Lung microvascular endothelial cell (primary cell): Measurements from ENCODE around the gene ERBB4. TPM values are rescaled to one million over a fixed set of nuclear protein-coding genes. Genes with fewer than 3 reads are reported as not detected.
A peak's percentile ranks its signal among the peaks of the same experiment; 100 is the strongest.
"Not testable (repeated sequence)": the region's sequence is repeated elsewhere in the genome, so short reads cannot be mapped to it uniquely, and the experiment has no call there.

ENCODE experiments used
- DNase-seq, 2 donors: peaks; one replicate each; pipeline versions ENCODE4 v3.0.0 to v3.0.0-alpha.2; 2010; ENCODE audit warnings: low read depth in 2 of 2
- total RNA-seq: library from RNA; depleted of rRNA; stranded (reverse); fragments of >200 nt; gene quantifications from 2 replicates; pipeline ENCODE4 v1.2.1, GENCODE V29; 2014

The ERBB4 gene
- total RNA-seq, 1 donor from 2014 or later = under 0.01 TPM

DNA sequence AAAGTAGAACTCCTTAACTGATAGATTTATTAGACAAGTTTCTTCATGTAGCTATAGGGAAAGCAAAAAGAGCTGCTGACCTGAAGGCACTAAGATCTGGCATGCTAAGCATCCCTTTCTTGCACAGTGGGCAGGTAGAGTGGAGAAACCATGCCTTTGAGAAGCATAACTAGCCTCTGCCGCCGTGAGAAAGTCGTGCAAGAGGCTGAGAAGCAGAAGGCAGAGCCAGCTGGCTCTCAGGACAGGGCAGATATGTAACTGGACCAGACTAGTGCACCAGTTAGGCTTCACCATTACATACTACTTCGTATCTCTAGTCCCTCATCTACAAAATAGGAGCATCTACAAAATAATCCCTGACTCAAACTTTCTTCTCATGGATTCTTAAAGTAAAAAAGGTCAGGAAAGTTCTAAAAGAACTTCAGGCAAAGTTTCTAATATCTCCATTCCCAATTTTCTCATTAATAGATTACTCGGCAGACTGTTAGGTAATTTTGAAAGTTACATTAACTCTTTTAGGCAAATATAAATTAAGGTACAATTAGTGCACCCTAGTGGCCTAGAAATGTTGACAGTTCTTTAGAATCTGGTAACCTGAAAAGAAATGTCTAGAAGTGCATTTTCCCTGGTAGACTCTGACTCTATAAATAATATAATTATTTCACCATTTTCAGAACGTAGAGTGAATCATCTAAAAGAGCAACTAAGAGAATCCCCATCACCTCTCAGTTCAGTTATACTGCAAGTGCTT lies 10.3 kb downstream of the ERBB4 start:
- DNase-seq = no peak

DNA sequence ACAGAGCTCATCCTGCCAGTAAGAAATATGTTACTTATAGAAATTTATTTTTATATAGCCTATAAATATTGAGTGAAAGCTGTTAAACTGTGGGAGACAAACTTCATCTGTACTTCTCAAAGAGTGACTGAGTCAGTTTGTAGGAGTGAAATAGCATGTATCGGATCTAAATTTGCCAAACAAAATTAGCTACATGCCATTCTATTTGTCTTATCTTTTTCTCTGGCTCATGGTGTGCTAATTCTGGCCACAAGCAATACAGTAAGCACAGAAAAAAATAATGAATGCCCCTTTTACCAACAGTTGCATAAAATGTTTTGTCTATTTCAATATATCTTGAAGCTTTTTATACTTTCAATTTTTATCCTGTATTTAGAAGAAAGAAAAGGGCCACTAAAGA lies 12.5 kb downstream of the ERBB4 start:
- no peak for DNase-seq

DNA sequence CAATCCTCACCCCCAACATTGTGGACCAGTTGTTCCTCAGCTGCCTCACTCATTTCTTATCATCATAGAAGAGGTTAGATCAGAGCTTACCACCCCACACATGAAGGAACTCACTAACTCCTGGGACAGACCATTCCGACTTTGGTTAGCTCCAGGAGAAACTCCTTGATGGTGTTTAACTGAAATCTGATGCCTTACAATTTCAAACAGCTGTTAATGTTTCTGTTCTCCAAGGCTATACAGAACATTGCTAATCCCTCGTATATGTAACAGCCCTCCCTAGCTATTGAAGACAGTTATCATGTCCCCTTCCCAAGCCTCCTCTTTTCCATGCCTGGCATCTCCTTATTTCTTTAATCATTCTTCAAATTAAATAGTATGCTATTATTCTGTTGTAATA lies 14.8 kb downstream of the ERBB4 start:
- no peak for DNase-seq

DNA sequence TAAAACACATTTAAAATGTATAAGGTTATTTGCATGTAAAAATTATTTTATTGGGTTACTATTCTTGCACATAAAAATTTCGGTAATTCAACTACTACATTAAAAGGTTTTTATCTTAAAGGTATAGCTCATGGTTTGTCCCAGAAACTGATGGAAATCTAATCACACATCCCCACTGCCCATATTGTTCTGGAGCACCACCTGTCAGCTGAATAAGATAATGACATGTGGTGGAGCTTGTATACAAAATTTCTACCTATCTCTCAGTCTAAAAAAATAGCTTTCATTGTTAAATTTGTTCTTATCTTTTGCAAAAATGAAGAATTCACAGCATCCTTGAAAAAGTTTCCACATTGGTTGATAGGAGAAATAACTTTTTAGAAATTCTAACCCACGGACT lies 18.3 kb downstream of the ERBB4 start:
- DNase-seq = peak in 1 of 2 donors; percentile 7

DNA sequence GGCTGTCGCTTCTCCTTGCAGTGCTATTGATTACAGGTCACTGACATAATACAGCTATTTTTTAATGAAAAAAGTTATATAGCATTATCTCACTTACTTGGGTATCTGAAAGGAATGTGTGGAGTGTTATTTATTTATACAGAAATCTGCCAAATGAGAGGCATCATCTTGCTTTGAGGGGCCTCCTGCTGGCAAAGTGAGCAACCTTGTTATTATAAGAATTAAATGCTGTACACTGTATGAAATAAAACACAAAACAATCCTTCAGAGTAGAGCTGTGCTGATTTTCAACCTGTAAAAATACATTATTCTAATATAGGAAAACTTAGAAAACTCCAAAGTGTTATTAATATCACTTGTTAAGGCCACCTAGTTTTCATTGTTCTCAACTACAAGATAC lies 20.9 kb downstream of the ERBB4 start:
- DNase-seq = no peak

DNA sequence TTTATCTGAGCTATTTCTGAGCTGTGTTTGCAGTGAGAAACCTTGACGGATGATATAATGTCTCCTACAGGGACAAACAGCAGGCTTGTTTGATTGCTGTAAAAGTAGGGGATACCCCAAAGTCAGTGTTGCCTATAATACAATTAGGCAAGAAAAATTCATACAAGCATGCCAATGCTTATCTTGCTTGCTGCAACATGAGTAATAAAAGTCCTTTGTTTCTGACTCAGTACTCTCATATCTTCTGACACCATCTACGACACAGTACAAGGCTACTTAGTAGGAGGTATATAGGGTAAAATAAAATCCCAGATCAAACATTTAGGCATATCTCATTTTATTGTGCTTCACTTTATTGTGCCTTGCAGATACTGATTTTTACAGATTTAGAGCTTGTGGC lies 33.0 kb downstream of the ERBB4 start:
- DNase-seq = no peak

DNA sequence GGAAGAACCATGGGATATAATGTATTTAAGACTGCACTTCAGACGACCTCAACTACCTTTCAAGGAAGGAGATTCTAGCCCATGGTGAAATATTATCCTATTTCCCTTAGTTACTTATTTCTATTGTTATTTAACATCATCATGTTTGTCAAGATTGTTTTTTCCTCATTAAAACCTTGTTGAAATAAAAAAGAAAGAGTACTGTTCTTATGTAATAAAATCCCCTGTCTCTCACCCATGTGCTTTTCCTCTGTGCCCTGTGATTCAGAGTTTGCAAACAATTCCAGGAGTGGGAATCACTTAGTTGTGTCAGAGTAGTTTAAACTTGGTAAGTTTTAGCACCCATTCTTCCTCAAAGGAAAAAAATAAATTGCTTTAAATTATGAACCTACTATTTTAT lies 43.6 kb downstream of the ERBB4 start:
- no peak for DNase-seq

DNA sequence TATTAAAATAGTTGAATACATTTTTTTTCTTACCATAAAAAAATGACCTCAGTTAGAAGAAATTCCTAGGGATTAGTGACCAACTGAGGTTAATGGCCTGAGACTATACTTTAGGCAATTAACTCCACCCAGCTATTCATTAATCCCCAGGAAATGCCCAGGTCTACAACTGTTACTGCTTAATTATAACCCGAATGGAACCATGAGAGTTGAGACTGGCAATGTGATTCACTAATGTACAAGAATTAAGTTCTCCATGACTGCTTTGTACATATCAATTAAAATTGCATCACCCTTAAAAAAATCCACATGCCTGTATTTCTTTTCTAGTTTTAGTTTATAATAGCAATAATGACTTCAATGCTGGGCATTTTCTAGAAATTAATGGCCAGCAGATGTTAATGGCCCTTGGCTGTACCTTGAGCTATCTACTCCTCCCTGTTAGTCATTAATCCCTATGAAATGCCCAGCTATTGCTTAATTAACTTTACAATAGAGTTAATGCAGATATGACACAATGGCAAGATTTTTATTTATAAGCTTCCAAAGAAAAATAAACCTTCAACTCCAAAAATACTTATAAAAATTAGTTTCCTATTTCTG lies 44.1 kb downstream of the ERBB4 start:
- DNase-seq = no peak

DNA sequence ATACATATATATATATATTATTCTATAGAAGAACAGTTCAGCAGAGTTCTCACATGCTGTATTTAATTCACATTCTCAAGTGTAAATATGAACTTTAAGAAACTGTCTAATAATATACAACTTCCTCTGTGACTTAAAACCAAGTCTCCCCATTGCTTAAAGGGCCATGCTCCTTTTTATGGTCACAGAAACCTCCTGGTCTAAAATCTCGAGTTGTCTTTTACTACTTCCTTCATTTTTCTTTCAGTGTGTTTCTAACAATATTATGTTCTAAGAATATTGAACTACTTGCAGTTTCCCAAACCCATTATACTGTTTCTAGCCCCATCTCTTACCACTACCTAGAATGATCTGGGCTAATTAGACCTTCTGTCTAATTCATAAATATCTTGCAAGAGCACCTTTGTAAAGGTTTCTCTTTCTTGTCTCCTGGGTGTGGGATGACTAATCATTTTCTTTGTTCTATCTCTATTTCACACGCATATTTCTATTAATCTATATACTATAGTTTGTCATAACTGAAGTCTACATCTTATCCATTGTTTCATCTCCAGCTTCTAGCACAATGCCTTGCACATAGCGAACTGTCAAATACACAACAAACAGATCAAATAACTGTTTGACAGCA lies 48.8 kb downstream of the ERBB4 start:
- DNase-seq = no peak

DNA sequence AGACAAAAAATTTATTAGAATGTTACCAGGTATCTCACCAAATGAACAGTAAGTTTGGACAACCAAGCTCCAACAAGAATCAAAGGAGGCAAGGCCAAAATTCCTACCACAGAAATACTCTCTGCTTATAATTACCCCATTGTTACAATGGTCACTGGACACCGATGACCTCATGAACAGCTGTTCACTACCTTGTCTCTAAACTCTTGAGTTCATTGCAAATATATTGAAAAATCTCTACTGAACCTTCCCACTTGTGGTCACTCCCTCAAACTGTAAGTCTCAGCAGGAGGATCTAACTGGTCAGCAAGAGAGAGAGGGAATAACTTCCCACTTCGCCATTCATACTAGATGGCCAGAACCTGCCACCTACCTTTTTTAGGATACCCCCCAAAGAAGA lies 50.0 kb downstream of the ERBB4 start:
- DNase-seq = no peak

DNA sequence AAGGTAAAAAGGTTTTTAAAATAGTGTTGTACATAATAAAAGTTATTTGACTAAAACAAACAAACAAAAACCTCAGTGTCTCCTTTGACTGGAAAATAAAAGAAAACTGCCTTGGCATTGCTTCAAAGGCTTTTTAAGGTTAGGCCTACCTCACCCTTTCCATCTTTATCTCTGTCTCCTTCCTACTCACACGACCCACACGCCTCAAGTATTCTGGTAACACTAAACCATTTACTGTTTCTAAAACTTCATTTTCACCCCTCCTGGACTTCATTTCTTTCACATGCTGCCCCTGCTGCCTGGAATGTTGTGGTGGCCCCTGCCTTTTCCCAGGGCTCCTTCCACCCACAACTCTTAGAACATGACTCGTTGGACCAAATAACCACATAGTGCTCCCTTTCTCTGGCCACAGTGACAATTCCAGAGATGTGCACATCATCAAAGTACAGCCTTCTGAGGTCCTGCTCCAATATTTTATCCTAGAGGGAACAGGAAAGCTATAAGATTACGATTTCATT lies 54.0 kb downstream of the ERBB4 start:
- no peak for DNase-seq

DNA sequence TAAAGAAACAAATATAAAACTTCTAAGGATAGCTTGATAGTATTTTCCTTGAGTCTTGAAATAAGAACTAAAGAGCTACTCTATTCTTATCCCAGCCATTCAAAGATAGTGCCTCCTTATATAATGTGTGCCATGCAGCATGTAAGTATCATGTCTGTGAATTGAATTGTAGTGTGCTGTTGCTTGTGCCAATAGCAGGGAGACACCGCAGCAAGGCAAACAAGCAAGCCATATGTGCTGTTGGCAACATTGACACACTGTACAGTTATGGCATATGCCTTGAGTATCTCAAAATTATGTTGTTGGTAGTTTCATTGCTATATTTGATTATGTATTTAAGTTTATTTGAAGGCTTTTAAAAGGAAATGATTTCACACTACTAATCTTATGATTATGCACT lies 58.2 kb downstream of the ERBB4 start:
- DNase-seq = no peak

DNA sequence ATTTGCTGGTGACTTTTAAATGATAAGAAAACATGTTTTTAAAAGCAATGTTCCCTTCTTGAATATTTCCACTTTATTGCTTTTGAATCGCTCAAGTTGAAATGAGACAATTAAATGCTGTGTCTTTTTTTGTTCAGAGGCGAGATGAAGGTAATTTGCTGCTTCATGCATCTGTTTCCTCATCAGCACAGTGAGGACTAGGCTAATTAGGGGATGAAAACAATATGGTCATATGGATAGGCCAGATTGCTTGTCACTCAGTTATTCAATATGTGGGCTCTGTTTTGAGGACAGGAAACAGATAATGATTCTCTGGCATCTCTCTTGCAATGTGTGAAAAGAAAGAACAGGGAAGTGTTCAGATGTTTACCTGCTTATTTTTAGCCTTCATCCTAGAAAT lies 61.0 kb downstream of the ERBB4 start:
- no peak for DNase-seq

DNA sequence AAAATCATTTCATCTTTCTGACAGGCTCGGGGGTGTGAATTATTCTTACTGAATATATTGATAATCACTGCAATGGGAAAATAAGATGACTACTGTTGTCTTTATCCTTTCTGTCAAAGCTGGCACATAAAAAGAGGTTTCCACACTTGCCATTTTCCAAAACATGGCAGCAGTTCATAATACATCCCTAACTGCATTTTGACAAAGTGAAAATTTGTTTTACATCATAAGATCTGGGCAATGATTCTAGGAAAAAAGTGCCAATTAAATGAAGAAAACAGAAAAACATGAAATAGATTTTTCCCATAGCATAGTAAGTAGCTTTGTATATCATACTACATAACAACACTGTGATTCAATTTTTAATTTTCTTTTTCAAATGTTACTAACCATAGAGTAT lies 65.4 kb downstream of the ERBB4 start:
- DNase-seq = no peak

DNA sequence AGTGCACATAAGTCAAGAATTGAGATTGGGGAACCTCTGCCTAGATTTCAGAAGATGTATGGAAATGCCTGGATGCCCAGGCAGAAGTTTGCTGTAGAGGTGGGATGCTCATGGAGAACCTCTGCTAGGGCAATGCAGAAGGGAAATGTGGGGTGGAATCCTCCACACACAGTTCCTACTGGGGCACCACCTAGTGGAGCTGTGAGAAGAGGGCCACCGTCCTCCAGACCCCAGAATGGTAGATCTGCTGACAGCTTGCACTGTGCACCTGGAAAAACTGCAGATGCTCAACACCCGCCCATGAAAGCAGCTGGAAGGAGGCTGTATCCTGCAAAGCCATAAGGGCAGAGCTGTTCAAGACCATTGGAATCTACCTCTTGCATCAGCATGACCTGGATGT lies 71.1 kb downstream of the ERBB4 start:
- not testable (repeated sequence) for DNase-seq

DNA sequence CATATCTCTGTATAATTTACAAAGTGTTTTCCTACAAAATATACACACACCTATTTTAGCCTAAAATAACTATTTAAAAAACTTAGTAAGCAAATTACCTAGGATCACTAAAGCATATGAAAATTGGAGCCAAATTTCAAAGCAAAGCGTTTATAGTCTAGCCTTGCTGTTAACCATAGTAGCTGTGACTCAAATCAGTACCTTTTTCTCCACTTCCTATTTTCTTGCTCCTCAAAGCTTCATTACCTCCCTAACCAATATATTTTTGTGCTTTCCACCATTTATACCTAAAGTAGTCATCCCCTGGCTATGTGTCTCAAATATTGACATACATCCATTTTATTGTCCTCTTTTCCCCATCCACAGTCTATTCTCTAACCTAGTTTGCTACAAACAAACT lies 73.1 kb downstream of the ERBB4 start:
- no peak for DNase-seq

DNA sequence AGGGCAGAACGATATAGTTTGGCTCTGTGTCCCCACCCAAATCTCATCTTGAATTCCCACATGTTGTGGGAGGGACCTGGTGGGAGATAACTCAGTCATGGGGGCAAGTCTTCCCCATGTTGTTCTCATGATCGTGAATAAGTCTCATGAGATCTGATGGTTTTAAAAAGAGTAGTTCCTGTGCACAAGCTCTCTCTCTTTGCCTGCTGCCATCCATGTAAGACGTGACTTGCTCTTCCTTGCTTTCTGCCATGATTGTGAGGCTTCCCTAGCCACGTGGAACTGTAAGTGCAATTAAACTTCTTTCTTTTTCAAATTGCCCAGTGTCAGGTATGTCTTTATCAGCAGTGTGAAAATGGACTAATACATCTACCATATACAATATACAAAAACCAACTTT lies 76.9 kb downstream of the ERBB4 start:
- DNase-seq = not testable (repeated sequence)

DNA sequence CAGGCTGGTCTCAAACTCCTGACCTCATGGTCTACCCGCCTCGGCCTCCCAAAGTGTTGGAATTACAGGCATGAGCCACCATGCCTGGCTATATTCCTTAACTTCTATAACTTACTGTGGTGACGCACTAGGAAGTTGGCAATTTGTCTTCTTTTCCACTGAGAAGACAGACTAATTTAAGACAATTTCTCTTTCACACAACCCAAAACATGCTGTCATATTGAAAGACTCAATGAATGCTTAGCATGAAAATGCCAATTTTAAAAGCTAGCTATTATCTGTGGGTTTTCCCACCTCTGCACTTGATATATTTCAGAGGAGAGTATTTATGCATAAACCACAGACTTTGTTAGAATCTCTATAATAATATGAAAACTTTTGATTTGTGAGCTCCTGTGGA lies 84.5 kb downstream of the ERBB4 start:
- no peak for DNase-seq

DNA sequence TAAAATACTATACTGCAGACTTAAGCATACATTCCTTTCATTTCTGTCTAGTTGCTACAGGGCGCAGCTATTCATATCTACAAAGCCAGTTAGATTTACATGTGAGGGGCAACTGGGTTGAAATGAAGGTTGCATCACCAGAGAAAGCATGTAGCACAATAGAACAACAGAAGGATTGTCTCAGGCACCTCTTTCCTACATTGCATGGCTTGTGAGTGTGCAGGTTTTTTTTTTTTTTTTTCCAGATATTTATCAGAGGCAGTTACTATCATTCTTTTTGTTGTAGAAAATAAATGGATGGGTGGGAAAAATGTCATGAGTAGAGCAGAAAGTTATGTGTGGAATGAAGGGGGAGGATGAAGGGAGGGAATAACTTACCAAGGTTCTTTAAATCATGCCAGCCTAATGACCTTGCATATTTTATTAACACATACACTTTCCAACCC lies 86.8 kb downstream of the ERBB4 start:
- DNase-seq = no peak

DNA sequence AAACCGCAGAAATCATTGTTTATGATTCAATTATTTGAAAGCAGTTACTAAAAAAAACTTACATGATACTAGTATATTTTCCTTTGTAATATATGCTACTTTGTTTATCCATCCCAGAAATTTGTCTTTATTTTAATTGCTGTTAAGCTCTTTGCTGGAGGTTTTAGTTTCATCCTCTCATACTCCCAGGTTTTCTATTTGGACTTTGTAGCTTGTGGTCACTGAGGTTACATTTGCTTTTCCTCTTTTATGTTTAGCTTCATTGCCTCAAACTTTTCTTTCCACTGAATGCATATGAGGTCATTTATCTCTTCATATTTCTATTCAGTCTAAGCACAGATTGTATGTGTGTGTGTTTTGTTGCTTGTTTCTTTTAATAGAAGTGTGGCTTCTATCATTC lies 89.9 kb downstream of the ERBB4 start:
- DNase-seq = no peak

DNA sequence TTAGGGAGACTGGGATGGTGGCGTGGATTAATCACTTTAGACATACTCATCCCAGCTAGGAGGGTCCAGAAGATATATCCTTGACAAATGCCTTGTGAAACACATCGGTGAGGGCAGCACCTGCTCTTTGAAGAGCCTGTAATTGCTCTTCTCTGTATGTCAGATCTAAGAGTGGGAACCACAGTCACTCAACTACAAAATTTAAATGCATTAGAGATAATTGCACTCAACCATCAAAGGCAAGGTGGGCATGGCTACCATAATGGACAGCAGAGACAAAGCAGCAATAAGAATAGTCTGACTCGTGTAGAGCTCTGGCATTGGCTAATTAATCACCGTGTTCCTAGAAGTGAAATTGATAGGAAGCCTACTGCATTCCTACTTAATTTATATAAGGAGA lies 96.8 kb downstream of the ERBB4 start:
- no peak for DNase-seq

DNA sequence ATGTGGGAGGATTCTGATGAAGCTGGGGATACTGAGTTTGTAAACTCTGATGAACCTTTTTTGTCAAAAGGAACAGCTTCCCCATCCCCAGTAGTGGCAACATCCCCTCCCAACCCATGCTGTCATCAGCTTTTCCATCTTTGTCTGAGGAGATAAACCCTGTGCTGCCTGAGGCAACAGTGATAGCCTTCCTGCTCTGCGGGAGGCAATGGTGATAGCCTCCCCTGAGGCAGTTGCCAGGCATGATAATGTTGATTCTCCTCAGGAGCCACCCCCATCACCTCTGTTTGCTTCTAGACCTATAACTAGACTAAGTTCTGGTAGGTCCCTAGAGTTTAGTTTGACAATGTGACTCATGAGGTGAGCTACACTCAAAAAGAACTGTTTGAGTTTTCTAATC lies 97.5 kb downstream of the ERBB4 start:
- DNase-seq = no peak
